GM13977 (cell line): ENCODE results near the gene ALOX5AP.

ENCODE experiments used
- DNase-seq: peaks from one replicate; pipeline ENCODE4 v3.0.0; 2012; ENCODE audit warnings: low spot score
- in situ Hi-C: fragments of 300-500 bp; cut with MboI; formaldehyde crosslinking; loops from one replicate; pipeline ENCODE4 v1.12.0; 2022; ENCODE audit warnings: low sequenced_read_pairs, low pct_unique_long_range_greater_than_20kb, mixed read lengths, inconsistent platforms; ENCODE audit not compliant: unreplicated experiment
- TF ChIP-seq, protein P1 (sequence below): IDR thresholded peaks from 2 replicates; pipeline ENCODE4 v1.5.1; 2012; ENCODE audit warnings: mild to moderate bottlenecking, control low read depth; ENCODE audit not compliant: insufficient read depth; ENCODE audit errors: extremely low read depth, missing control alignments

ALOX5AP gene

DNA sequence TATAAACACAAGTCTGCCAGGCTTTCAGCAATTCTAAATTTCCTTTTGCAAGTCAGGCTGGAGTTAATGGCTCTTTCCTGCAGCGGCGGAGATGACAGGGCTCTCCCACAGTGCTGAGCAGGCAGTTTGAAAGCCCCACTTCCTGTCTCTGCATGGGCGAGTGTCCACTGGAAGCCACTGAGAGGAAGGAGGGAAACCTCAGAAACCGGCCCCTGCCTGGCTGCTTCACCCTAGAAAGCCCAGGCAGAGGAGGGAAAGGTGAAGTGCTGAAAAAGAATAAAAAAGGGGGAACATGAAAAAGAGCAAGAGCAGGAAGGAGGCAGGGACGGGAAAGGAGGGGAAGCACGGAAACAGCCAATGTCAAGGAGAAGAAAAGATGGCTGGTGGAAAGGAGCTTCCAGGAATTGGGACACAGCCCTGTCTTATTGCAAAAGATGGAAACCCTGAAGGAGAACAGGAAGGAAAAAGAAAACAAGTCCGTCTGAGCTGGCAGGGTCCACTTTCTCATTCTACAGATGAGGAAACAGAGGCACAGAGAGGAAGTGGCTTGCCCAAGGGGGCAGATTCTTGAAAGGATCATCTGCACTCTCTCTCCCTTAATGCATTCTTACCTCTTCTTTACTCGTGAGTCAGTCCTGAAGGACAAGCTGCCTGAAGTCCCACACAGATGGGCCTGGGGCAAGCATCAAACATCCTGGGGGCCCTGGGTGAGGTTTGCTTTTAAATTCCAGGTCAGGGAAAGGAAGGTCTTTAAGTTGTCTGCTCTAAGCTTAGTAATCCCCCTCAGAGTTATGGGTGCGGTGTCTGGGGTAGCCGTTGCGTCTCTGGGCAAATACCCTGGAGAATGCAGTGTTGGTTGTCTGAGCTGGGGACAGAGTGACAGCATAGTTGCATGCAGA lies 38.8 kb upstream of the ALOX5AP start:
- TF ChIP-seq, protein P1, sequence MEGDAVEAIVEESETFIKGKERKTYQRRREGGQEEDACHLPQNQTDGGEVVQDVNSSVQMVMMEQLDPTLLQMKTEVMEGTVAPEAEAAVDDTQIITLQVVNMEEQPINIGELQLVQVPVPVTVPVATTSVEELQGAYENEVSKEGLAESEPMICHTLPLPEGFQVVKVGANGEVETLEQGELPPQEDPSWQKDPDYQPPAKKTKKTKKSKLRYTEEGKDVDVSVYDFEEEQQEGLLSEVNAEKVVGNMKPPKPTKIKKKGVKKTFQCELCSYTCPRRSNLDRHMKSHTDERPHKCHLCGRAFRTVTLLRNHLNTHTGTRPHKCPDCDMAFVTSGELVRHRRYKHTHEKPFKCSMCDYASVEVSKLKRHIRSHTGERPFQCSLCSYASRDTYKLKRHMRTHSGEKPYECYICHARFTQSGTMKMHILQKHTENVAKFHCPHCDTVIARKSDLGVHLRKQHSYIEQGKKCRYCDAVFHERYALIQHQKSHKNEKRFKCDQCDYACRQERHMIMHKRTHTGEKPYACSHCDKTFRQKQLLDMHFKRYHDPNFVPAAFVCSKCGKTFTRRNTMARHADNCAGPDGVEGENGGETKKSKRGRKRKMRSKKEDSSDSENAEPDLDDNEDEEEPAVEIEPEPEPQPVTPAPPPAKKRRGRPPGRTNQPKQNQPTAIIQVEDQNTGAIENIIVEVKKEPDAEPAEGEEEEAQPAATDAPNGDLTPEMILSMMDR = no peak
- in situ Hi-C loops = no loop called here
- DNase-seq = no peak

GRCh38 chr13:30697177-30697953 lies 38.0 kb upstream of the ALOX5AP start:
- in situ Hi-C loops = no loop called here
- TF ChIP-seq, protein P1 = no peak
- no peak for DNase-seq

GRCh38 chr13:30697996-30698401 lies 37.3 kb upstream of the ALOX5AP start:
- TF ChIP-seq, protein P1 = no peak
- DNase-seq = no peak
- in situ Hi-C loops = no loop called here

DNA sequence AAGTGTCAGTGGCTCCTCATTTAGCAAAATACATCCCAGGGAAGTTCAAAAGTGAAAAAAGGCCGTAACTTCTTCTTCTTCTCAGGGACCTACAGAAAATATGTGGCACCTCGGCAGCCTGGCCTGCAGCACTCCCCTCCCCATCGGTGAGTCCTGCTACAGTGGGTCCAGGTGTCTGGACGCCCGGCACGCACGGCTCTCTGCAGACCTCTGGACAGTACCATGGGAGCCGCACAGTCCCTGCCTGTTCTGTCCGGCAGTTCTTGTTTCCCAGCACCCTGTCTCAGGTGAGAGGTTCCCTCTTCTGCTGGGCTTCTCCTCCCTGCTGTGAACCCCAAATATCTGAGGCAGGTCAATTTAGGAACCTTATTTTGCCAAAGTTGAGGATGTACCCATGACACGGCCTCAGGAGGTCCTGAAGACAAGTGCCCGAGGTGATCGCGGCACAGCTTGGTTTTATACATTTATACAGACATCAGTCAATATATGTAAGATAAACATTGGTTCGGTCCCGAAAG lies 36.8 kb upstream of the ALOX5AP start:
- in situ Hi-C loops = no loop called here
- TF ChIP-seq, protein P1 = no peak
- DNase-seq = no peak

DNA sequence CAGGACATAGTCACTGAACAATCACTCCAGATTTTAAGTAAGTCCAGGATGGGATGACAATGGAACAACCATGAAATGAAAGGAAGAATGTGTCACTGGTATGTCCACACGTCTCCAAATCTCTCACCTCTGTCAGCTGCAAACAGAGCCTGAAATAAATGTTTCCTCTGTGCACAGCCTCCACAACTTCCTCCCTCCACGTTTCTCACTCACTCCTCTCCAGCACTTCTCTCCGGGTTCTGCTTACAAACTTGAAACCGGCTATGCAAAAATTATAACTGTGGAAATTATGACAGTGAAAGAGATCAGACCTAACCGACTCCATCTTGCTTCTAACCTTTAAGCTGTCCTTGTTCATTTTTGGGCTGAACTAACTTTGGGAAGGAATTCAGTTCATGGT lies 35.0 kb upstream of the ALOX5AP start:
- in situ Hi-C loops = no loop called here
- no peak for DNase-seq
- TF ChIP-seq, protein P1 = no peak

DNA sequence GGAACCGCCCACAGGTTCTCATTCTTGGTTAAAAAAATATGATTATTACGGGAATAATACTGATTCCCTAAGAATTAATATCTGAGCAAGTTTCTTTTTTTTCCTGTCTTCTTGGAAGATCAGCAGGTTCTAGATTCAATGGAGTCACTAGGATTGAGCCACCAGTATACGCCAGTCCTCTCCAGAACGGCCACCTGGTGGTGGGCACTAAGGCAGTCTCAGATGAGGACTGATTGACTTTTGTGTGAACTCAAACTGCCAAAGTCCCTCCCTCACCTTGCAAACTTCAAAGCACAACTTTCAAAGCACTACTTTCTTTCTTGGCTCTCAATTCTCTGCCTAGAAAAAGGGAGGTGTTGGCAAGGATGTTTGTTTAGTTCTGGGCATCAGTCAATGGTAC lies 33.3 kb upstream of the ALOX5AP start:
- in situ Hi-C loops = no loop called here
- DNase-seq = no peak
- TF ChIP-seq, protein P1 = no peak
